ENCODE measurements around the gene CCDC127. TPM values are rescaled to one million over a fixed set of nuclear protein-coding genes. Genes with fewer than 3 reads are reported as not detected.

The CCDC127 gene
- total RNA-seq, 4 donors from 2014 or later, result 1.2 to 4.9 (median 4.8) TPM

GRCh38 chr5:162190-162564 lies 55.8 kb downstream of the CCDC127 start:
- Histone ChIP-seq H3K4me3 (no peak overlapping the region), H3K27me3 (no peaks in the 10 kb centered on the region), H3K9me3 (no peaks in the 10 kb centered on the region), H3K4me1 (no peaks in the 10 kb centered on the region), H3K36me3 (no peaks in the 10 kb centered on the region), H3K27ac (no peak overlapping the region)
- TF ChIP-seq POLR2A (IDR thresholded peaks at IDR 0.05), result no peak
- TF ChIP-seq POLR2AphosphoS5 (IDR thresholded peaks at IDR 0.05), result no peak
- no peak for TF ChIP-seq CTCF (IDR thresholded peaks at IDR 0.05)
- TF ChIP-seq EP300 (IDR thresholded peaks at IDR 0.05; ENCODE audit: low read depth), result no peak
- DNase-seq, result no peak
- intact Hi-C loops (cut with DNase I; ENCODE audit: low total_unique reads), result no loop called here
- 90% methylated on average over 16 of the region's 19 CpGs; no CpG with 5 or more reads in 1 of the 2 donors for WGBS, 2 donors (ENCODE audit: low coverage in 1 of 2)
- in situ Hi-C loops (cut with MboI; ENCODE audit: low pct_ligation_motif_present in 1 of 4, low pct_unique_long_range_greater_than_20kb in 1 of 4, low sequenced_read_pairs in 3 of 4), result no loop called here

- WGBS, 2 donors (ENCODE audit: low coverage in 1 of 2), result 91 to 100% methylated on average over 8 to 17 of the region's 17 CpGs
- Histone ChIP-seq H3K4me3 (no peak overlapping the region), H3K4me1 (no peaks in the 10 kb centered on the region), H3K36me3 (no peaks in the 10 kb centered on the region), H3K27me3 (no peaks in the 10 kb centered on the region), H3K27ac (no peak overlapping the region), H3K9me3 (no peaks in the 10 kb centered on the region)
- TF ChIP-seq CTCF (IDR thresholded peaks at IDR 0.05) (no peak), POLR2A (IDR thresholded peaks at IDR 0.05) (no peak), POLR2AphosphoS5 (IDR thresholded peaks at IDR 0.05) (no peak), EP300 (IDR thresholded peaks at IDR 0.05; ENCODE audit: low read depth) (no peak)
- DNase-seq, result no peak
- in situ Hi-C loops (cut with MboI; ENCODE audit: low pct_ligation_motif_present in 1 of 4, low pct_unique_long_range_greater_than_20kb in 1 of 4, low sequenced_read_pairs in 3 of 4) (no loop called here), intact Hi-C loops (cut with DNase I; ENCODE audit: low total_unique reads) (no loop called here)
These were observed 56.2 kb downstream of the CCDC127 start for GRCh38 chr5:161803-162110.

GRCh38 chr5:160921-161802 lies 56.8 kb downstream of the CCDC127 start:
- Histone ChIP-seq H3K4me3 (no peak overlapping the region), H3K36me3 (no peaks in the 10 kb centered on the region), H3K27me3 (no peaks in the 10 kb centered on the region), H3K27ac (no peak overlapping the region), H3K9me3 (no peaks in the 10 kb centered on the region), H3K4me1 (no peaks in the 10 kb centered on the region)
- intact Hi-C loops (cut with DNase I; ENCODE audit: low total_unique reads) (no loop called here), in situ Hi-C loops (cut with MboI; ENCODE audit: low pct_ligation_motif_present in 1 of 4, low pct_unique_long_range_greater_than_20kb in 1 of 4, low sequenced_read_pairs in 3 of 4) (no loop called here)
- DNase-seq, result no peak
- TF ChIP-seq POLR2AphosphoS5 (IDR thresholded peaks at IDR 0.05) (no peak), EP300 (IDR thresholded peaks at IDR 0.05; ENCODE audit: low read depth) (no peak), CTCF (IDR thresholded peaks at IDR 0.05) (no peak), POLR2A (IDR thresholded peaks at IDR 0.05) (no peak)
- 67 to 84% methylated on average over 4 to 23 of the region's 23 CpGs for WGBS, 2 donors (ENCODE audit: low coverage in 1 of 2)

GRCh38 chr5:160173-160510 lies 57.8 kb downstream of the CCDC127 start:
- Histone ChIP-seq H3K9me3 (no peaks in the 10 kb centered on the region), H3K4me3 (no peak overlapping the region), H3K27me3 (no peaks in the 10 kb centered on the region), H3K36me3 (no peaks in the 10 kb centered on the region), H3K4me1 (no peaks in the 10 kb centered on the region), H3K27ac (no peak overlapping the region)
- TF ChIP-seq CTCF (IDR thresholded peaks at IDR 0.05) (no peak), EP300 (IDR thresholded peaks at IDR 0.05; ENCODE audit: low read depth) (no peak), POLR2AphosphoS5 (IDR thresholded peaks at IDR 0.05) (no peak), POLR2A (IDR thresholded peaks at IDR 0.05) (no peak)
- WGBS, 2 donors (ENCODE audit: low coverage in 1 of 2), result 78 to 91% methylated on average over 7 to 14 of the region's 14 CpGs
- no peak for DNase-seq
- in situ Hi-C loops (cut with MboI; ENCODE audit: low pct_ligation_motif_present in 1 of 4, low pct_unique_long_range_greater_than_20kb in 1 of 4, low sequenced_read_pairs in 3 of 4), result no loop called here
- intact Hi-C loops (cut with DNase I; ENCODE audit: low total_unique reads), result no loop called here
